Panc1 (cell line): ENCODE data around the gene SUCLG2. TPM values are rescaled to one million over a fixed set of nuclear protein-coding genes. Genes with fewer than 3 reads are reported as not detected.

Experiments
- ATAC-seq: fragments of 200-7000 bp; cut with Tn5 transposase; 2 replicates; pipeline ENCODE4 v1.9.1; 2020; ENCODE audit warnings: mild to moderate bottlenecking, moderate library complexity
- BruUV-seq: library from RNA; stranded (reverse); fragments of 400-500 nt; replicated peaks from 2 replicates; lab custom pipeline; 2021; lab: Mats Ljungman, UMichigan
- CTCF ChIA-PET: fragments of 300-600 bp; sonication (Branson Sonifier 250); formaldehyde crosslinking; loops from one replicate; lab custom pipeline; 2022; ENCODE audit warnings: antibody characterized with exemption; lab: Charles Lee
- POLR2A ChIA-PET: fragments of 300-600 bp; sonication (Branson Sonifier 250); formaldehyde crosslinking; loops from one replicate; lab custom pipeline; 2022; ENCODE audit warnings: antibody characterized with exemption; lab: Charles Lee
- DNase-seq: peaks from one replicate; pipeline ENCODE4 v3.0.0-alpha.2; 2010; ENCODE audit warnings: low read depth, low spot score
- H3K27ac ChIP-seq: 2 replicates; pipeline ENCODE4 v1.5.1; 2011; ENCODE audit warnings: mild to moderate bottlenecking, low read length, inconsistent platforms
- H3K27me3 ChIP-seq: fragments of 200-500 bp; sonication (Bioruptor generic); 2 replicates; pipeline ENCODE4 v1.6.0; 2014; ENCODE audit warnings: low read length, inconsistent platforms; ENCODE audit not compliant: control insufficient read depth, insufficient read depth
- H3K36me3 ChIP-seq: fragments of 200-500 bp; sonication (Bioruptor generic); 2 replicates; pipeline ENCODE4 v1.5.1; 2014; ENCODE audit warnings: inconsistent platforms, mild to moderate bottlenecking, low read length, moderate library complexity; ENCODE audit not compliant: control insufficient read depth, insufficient read depth
- H3K4me1 ChIP-seq: 2 replicates; pipeline ENCODE4 v1.5.1; 2011; ENCODE audit warnings: inconsistent platforms, mild to moderate bottlenecking, low read length, moderate library complexity; ENCODE audit not compliant: control insufficient read depth, insufficient read depth
- H3K4me3 ChIP-seq, 2 experiments: 2 replicates each; pipeline ENCODE4 v1.5.1; 2011 to 2012; ENCODE audit warnings: low read depth in 2 of 2, low read length in 2 of 2, mild to moderate bottlenecking in 2 of 2, inconsistent platforms in 1 of 2, moderate library complexity in 1 of 2
- H3K9me3 ChIP-seq: fragments of 200-500 bp; sonication (Bioruptor generic); 2 replicates; pipeline ENCODE4 v1.5.1; 2014; ENCODE audit warnings: low read depth, mild to moderate bottlenecking, inconsistent platforms, low read length, moderate library complexity; ENCODE audit not compliant: control insufficient read depth, insufficient read depth
- POLR2AphosphoS5 ChIP-seq: IDR thresholded peaks from 2 replicates; pipeline ENCODE4 v1.6.1; 2012; ENCODE audit warnings: mild to moderate bottlenecking, low read depth, low read length, moderate library complexity
- REST ChIP-seq, 2 experiments: IDR thresholded peaks; 2 replicates each; pipeline ENCODE4 v1.6.1; 2011 to 2012; ENCODE audit warnings: low read depth in 2 of 2, control low read depth in 1 of 2, low read length in 1 of 2, mild to moderate bottlenecking in 1 of 2, moderate library complexity in 1 of 2; ENCODE audit not compliant: insufficient read depth in 1 of 2
- SIN3A ChIP-seq: IDR thresholded peaks from 2 replicates; pipeline ENCODE4 v1.6.1; 2012; ENCODE audit warnings: low read depth, mild to moderate bottlenecking, low read length, moderate library complexity, borderline replicate concordance; ENCODE audit not compliant: insufficient read depth
- TCF7L2 ChIP-seq: IDR thresholded peaks from 2 replicates; pipeline ENCODE4 v1.6.1; 2011; ENCODE audit warnings: mild to moderate bottlenecking, low read depth, low read length, inconsistent platforms
- in situ Hi-C: cut with HindIII; loops from 2 replicates; pipeline ENCODE4 v1.10.0; 2016; ENCODE audit warnings: low sequenced_read_pairs, low pct_unique_long_range_greater_than_20kb
- intact Hi-C: fragments of 100-400 bp; cut with micrococcal nuclease; formaldehyde crosslinking; loops from one replicate; pipeline ENCODE4 v1.10.0; 2022; ENCODE audit not compliant: unreplicated experiment
- total RNA-seq: library from RNA; stranded (reverse); gene quantifications from one replicate; pipeline ENCODE4 v1.2.1, GENCODE V29; 2021; ENCODE audit not compliant: unreplicated experiment
- TF ChIP-seq, protein P1 (sequence below): fragments of 450-650 bp; IDR thresholded peaks from 2 replicates; pipeline ENCODE4 v1.5.1; 2017; ENCODE audit warnings: mild to moderate bottlenecking

The SUCLG2 gene
- total RNA-seq, 1 experiment from 2014 or later = 28.3 TPM

GRCh38 chr3:67601385-67601784 lies 53.0 kb downstream of the SUCLG2 start:
- no peak overlapping the region for H3K27ac ChIP-seq
- CTCF ChIA-PET = no interaction called here
- POLR2A ChIA-PET = no interaction called here
- in situ Hi-C loops (no loop called here), intact Hi-C loops (no loop called here)
- H3K4me3 ChIP-seq = no peak overlapping the region
- H3K36me3 ChIP-seq = no peaks in the 10 kb centered on the region
- H3K4me1 ChIP-seq = no peaks in the 10 kb centered on the region
- no peaks in the 10 kb centered on the region for H3K27me3 ChIP-seq
- ATAC-seq = no peak
- DNase-seq = no peak
- H3K9me3 ChIP-seq = no peaks in the 10 kb centered on the region
- TF ChIP-seq REST (IDR thresholded peaks at IDR 0.05; ENCODE audit: insufficient read depth in 1 of 2, low read depth in 2 of 2, low read length in 1 of 2) (no peak), SIN3A (no peak), TCF7L2 (no peak), POLR2AphosphoS5 (no peak)
- TF ChIP-seq, protein P1, sequence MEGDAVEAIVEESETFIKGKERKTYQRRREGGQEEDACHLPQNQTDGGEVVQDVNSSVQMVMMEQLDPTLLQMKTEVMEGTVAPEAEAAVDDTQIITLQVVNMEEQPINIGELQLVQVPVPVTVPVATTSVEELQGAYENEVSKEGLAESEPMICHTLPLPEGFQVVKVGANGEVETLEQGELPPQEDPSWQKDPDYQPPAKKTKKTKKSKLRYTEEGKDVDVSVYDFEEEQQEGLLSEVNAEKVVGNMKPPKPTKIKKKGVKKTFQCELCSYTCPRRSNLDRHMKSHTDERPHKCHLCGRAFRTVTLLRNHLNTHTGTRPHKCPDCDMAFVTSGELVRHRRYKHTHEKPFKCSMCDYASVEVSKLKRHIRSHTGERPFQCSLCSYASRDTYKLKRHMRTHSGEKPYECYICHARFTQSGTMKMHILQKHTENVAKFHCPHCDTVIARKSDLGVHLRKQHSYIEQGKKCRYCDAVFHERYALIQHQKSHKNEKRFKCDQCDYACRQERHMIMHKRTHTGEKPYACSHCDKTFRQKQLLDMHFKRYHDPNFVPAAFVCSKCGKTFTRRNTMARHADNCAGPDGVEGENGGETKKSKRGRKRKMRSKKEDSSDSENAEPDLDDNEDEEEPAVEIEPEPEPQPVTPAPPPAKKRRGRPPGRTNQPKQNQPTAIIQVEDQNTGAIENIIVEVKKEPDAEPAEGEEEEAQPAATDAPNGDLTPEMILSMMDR = no peak
- BruUV-seq = no TSS peak

GRCh38 chr3:67599821-67600220 lies 54.6 kb downstream of the SUCLG2 start:
- DNase-seq (no peak), ATAC-seq (no peak)
- Histone ChIP-seq H3K9me3 (no peaks in the 10 kb centered on the region), H3K4me1 (no peaks in the 10 kb centered on the region), H3K36me3 (no peaks in the 10 kb centered on the region; the same call in 1 of the 2 replicates), H3K27ac (no peak overlapping the region), H3K27me3 (no peaks in the 10 kb centered on the region), H3K4me3 (no peak overlapping the region)
- TF ChIP-seq POLR2AphosphoS5 = no peak
- no peak for TF ChIP-seq SIN3A
- TF ChIP-seq, protein P1 = no peak
- in situ Hi-C loops (no loop called here), intact Hi-C loops (no loop called here)
- ChIA-PET CTCF (no interaction called here), POLR2A (no interaction called here)
- BruUV-seq = TSS peak; percentile 36
